Measurements from ENCODE around the gene P2RY6.

The P2RY6 gene

DNA sequence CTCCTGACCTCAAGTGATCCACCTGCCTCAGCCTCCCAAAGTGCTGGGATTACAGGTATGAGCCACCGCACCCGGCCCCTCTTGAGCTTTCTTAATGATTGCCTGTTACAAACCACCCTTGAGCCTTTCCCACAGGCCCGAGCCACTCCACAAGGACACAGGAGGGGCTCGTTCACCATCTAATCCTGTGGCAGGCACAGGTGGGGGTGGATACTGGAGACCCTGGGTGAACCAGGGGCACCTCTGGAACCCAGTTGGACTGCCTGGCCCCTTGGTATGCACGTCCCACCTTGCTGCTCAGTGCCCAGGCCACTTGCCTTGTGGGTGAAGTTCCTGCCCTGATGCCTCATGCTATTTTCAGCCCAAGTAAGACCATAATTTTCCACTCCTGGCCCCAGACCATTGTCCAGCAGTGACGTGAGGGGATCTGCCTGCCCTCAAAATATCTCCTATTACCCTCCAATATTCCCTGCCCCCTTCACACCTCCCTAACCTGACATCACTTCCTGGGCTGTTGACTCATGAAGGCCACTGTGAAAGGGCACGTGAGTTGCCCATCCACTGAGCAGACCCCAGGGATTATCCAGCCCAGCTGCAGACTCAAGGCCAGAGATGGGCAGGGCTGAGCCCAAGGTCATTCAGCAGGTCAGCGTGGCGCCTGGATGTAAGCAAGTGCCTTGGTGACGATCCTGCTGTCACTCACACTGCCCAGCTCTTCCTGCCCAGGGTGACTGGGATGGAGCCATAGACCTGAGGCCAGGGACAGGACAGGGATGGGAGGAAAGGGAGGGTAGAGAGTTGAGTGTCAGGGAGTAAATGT is 34.5 kb upstream of the P2RY6 start:
- DNase-seq: no peak

DNA sequence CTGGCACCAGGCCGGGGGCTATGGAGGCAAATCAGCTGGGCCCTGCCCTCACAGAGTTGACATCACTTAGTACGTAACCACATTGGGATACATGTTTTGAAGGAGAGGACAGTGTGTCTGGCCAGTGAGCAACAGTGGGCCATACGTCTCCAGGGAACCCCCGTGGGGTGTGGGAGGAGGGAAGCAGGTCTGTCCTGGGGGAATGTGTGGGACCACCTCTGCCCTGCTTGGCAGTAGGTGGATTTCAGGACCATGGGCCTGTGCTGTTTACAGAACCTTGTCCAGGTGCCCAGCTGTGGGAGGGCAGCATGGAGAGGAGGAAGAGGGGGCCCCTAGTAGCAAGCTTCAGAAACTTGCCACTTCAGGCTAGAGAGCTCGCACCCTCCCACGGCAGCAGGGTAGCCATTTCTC is 33.0 kb upstream of the P2RY6 start:
- no peak for DNase-seq

DNA sequence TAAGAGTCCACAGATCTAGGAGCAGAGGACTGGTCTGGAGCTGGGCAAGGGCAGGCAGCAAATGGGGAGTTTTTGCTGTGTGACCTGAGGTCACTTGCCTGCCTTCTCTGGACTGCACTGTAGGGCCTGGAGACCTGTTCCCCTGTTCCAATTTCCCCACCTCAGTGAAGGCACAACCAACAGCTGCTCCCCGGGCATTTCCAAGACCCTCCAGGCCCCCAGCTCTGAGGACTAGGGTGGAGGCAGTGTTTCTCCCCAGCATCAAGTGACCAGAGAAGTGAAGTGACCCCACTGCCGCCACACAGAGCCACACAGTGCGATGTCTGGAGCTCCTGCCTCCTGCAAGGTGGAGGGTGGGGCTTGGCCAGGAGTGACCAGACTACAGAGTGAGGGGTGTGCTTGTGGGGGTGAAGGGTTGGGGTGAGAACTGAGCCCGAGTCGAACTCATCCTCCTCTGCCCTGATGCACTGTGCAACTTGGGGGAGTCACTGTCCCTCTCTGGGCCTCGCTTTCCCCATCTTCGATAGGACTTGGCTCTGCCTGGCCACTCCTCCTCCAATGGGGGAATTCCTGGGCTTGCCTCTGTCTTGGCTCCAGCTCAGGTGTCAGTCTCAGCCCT is 32.5 kb upstream of the P2RY6 start:
- DNase-seq: no peak

DNA sequence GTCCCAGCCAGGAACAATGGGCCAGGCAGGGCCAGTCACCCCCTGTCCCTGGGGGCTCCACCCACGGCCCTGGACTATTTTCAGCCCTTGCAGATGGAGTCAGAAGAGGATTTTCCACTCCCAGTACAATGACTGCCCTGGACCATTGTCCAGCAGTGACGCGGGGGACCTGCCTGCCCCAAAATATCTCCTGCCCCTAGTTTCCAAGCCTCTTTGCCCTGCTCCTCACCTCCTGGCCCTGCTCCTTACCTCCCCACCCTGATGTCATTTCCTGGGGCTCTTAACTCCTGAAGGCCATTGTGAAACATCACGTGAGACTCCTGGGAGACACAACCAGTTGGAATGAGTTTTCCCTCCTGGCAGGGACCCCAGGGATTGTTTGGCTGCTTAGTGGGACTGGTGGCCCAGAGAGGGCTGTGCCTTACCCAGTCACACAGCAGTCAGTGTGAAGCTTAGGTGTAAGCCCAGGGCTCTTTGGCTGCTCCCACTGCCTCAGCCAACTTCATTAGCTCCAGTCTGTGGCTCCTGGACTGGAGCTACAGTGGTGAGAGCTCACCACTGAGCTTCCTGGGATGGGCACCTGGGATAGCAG is 31.9 kb upstream of the P2RY6 start:
- DNase-seq: no peak

DNA sequence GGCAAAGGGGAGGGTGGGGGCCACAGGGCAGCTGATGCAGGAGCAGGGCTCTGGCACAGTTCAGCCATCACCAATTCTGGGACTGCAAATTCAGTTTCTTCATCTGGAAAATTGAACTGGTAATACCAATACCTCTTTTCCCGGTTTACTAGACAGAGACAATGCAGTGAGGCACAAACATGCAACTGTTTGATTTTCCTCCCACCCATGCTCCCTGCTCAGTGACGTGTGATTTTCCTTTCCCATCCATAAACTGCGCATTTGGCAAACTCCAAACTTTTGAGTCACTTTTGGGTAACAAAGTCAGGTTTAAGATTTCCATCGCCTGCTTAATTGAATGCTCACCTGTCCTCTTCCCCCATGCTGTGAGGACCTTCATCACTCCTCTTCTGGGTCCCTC is 30.8 kb upstream of the P2RY6 start:
- no peak for DNase-seq

DNA sequence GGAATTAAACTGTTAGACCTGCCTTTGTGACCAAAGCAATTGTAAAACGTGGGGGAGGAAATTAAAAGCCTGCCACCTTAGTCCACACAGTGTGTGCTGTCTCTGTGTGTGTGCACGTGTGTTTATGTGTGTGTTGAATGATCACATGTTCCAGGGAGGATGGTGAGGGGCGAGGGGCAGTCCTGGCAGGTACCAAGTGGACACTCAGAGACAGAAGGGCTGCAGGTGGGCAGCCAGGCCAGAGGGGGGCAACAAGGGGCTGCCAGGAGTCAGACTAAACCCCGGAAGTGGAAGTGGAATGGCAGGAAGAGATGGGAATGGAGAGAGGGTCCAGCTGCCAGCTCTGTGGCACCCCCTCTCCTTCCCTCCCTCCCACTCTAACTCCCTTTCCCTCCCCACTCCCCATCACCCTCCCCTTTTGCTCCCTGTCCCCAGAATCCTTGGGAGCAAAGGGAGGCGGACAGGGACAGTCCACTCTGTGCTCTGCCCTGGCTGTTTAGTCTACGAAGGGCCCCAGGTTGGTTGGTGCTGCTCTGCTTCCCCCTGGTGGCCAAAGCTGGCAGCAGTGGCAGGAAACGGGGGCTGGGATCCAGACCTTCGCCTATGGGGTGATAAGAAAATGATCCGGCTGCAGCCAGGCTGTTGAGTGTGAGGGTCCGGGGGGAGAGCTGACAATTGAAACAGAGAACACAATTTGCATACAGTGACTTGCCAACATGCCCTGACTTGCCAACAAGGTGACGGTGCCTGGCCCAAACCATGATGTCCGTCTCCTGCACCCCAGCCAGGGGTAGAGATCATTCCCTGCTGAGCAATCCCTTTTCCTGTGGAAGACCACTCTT is 29.7 kb upstream of the P2RY6 start:
- no peak for DNase-seq

DNA sequence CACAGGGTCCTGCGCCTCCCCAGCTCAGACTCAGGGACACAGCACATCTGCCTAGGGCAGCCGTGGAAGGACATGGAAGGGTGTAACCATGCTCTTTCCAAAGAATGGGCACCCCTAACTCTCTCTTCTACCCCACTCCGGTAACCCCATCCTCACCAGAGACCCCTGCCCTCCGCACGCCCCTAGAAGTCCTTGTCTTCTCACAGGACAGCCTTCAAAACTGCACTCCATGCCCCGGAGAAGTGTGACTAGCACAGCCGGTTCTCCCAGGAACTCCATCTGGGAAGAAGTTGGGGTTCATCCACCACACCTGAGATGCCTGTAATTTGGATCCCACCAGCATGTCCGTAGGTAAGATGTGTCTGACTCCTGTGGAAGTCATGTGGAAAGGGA is 29.0 kb upstream of the P2RY6 start:
- DNase-seq: no peak

DNA sequence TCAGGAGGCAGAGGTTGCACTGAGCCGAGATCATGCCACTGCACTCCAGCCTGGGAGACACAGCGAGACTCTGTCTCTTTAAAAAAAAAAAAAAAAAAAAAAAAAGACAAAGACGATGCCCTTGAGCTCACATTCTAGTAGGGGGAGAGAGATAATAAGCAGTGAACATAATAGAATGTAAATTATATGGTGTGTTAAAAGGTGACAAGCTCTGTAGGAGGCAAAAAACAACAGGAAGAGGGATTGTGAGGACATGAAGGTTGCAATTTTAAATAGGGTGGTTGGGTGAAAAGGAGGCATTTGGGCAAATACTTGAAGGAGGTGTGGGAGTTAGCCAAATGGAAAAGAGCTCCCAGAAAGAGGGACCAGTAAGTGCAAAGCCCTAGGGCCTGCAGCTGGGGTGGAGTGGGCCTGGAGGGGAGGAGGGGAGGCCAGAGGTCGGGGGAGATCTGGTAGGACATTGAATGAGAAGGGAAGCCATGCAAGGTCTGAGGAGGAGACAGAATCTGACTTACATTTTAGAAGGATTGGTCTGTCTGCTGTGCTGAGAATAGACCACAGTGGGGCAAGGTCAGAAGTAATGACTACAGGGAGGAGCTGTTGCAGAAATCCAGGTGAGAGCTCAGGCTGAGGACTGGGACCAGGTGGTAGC is 27.4 kb upstream of the P2RY6 start:
- no peak for DNase-seq

DNA sequence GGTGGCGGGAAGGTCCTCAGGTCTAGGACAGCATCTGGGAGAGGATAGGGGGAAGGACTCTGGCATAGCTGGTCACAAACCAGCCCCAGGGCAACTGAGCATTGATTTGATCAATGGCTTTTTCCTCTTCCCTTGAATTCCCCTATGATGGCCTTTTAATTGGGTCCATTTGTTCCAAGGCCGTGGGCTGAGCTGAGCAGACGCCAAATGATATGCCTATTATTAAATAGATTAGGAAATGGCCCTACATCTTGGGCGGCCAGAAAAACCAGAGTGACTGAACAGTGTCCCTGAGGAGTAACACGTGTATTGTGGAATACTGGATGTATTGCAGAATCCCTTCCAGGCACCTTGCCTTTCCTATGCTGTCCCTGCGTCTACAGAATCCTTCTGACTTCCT is 26.7 kb upstream of the P2RY6 start:
- no peak for DNase-seq

DNA sequence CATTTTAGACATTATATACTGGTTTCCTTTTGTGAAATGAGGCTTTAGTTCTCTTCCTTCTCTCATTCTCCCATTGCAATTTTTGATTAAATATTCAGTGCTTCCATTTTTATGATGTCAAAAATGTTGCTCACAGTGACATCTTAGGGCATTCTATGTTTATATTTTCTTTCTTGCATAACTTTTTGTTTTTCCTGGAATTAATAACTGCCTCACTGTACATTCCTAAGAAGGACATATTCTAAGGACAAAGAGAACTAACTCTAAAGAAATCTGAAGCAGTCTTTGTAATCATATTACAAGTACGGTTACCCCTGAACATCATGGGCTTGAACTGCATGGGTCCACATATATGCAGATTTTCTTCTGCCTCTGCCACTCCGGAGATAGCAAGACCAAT is 25.8 kb upstream of the P2RY6 start:
- DNase-seq: no peak

DNA sequence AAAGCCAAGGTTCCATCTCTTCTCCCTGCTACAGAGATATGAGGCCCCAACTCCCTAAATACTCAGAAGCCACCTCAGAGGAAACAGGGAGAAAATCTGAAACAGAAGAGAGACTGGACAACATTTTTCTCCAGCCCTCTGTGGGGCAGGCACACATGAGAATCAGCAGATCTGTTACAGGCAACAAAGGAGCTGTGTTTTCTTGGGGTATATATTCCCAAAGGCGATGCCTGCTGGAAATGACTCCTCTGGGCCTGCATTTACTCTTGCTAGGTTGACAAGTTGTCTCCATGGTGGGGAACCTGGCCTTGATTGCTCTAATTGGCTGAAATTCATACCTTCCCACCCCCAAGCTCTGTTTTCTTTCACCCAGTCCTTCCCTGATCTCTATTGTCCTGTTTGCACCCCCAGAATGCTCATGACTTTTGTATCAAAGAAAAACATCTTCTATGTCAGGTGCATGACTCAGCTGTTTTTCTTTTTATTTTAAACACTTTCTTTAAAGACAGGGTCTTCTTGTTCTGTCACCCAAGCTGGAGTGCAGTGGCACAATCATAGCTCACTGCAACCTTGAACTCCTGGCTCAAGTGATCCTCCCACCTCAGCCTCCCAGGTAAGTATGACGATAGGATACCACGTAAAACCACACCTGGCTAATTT is 23.5 kb upstream of the P2RY6 start:
- DNase-seq: no peak

DNA sequence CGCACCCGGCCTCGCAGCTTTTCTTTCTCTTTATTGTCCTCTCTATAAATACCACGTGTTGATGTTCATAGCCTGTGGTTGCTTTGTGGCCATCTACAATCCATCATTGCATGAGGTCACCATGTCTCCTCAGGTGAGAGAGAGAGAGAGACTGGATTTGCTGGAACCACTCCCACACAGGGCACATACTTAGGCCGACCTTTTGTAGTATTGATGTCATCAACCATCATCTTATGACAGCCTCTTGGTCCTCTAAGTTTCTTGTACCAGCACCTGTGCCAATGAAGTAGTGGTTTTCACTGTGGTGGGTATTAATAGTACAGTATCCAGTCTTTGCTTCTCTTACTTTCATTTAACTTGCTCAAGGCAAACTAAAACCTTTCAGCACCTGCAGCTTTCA is 22.8 kb upstream of the P2RY6 start:
- DNase-seq: no peak

DNA sequence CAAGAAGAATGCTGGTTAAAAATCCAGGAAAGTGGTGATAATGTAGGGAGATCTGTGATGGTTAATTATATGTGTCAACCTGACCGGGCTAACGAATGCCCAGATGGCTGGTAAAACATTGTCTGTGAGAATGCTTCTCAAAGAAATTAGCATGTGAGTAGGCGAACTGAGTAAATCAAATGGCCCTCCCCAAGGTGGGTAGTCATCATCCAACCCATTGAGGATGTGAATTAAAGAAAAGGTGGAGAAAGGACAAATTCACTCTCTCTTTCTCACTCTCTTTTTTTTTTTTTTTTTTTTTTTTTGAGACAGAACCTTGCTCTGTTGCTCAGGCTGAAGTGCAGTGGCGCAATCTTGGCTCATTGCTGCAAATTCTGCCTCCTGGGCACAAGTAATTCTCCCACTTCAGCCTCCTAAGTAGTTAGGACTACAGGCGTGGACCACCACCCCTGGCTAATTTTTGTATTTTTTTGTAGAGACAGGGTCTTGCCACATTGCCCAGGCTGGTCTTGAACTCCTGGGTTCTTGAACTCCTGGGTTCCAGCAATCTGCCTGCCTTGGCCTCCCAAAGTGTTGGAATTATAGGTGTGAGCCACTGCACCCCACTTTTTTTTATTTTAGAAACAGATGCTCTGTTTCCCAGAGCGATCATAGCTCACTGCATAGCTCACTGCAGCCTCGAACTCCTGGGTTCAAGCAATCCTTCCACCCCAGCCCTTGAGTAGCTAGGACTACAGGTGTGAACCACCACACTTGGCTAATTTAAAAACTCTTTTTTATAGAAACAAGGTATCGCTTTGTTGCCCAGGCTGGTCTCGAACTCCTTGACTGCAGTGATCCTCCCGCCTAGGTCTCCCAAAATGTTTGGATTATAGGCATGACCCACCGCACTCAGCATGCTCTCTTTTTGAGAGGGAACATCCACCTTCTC is 22.0 kb upstream of the P2RY6 start:
- DNase-seq: no peak

DNA sequence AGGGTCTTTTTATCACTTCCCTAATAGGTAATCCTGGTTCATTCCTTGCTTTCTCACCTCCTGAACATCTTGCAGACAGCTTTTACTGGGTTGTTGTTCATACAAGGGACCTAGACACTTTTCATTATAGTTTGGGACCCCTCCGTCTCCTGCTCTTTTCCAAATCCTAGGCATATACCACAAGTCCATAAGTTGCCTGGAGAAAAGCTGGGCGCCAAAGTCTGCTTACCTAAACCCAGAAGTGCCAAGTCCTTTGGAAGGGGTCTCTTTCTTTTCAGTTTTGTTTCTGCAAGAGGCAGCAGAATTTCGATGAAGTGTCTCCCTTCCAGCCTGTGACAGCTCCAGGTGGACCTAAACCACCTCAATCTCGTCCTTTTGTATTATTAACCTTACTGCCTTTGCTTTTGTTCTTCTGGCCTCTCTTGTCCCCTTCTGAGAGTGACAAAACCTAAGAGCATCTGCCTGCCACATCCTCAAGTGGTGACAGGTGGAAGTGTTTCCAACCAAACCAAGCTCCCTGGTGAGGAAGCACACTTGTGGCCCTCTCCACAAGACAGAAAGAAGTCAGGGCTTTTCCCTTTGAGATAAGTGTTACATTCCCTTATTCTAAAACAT is 19.5 kb upstream of the P2RY6 start:
- no peak for DNase-seq

DNA sequence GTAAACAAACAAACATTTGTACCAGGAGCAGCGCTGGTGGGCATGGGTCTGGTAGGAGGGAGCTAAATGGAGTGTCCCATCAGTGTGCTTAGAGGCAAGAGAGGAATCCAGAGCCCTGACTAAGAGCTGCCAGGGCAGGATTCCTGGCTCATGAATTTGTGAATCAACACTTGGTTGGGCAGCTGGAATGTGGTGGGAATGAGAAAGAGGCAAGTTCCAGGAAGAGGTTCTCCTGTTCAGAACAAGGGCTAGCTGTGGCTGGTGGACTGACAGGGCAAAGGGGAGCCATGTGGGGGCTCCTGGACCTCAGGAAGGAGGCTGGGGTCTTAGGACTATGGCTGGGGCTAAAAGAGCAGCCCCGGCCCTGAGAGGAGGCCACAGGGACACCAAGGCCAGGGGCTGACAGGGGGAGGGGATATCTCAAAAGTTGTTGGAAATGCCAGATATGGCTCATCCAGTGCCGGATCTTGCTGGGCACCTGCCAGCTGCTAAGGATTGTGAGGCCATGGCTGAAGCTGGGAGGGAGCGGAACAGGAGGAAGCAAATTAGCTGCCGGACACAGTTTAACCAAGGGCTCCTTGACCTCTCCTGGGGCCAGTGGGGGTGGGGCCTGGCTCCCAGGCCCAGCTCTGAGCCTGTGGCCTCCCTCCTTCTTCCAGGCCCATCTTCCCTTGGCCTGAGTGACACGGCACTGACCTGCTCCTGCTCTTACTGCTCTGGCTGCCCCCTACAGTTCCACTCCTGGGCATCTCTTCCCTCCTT is 14.6 kb upstream of the P2RY6 start:
- no peak for DNase-seq

DNA sequence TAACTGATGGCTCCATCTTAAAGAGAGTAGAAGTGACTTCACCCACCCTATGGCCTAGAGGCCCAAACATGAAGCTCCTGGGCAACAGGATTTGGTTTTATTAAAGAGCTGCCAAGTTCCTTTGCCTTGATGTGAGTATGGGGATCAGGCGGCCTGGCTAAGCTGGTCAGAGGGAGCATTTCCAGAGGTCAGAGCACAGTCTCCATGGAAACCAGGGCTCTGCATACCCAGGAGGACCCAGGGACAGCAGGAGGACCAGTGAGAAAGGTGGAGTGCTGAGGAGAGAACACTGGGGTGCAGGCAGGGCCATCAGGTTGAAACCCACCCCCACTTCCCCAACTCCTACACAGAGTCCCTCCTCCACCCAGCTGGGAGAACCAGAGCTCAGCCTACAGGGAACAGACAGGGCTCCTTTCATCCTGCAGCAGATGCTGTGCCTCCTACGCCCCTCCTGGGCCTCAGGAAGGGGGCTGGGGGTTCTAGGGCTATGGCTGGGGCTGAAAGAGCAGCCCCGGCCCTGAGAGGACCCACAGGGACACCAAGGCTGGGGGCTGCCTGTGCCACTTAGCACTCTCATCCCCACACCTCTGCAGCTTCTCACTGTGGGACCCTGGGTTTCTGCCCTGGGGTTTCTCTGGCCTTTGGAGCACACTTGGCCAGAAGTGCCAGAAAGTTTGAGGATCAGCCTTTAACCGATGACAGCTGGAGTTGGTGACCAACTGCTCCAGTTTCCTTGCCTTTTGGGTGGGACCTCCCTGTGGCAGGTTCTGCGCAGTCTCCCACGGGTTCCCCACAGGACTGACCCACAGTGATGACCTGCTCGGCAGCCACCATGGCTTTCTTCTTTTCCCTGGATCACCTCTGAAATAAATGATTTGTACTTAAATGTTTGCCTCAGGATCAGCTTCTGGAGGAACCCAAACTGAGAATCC is 13.8 kb upstream of the P2RY6 start:
- no peak for DNase-seq

DNA sequence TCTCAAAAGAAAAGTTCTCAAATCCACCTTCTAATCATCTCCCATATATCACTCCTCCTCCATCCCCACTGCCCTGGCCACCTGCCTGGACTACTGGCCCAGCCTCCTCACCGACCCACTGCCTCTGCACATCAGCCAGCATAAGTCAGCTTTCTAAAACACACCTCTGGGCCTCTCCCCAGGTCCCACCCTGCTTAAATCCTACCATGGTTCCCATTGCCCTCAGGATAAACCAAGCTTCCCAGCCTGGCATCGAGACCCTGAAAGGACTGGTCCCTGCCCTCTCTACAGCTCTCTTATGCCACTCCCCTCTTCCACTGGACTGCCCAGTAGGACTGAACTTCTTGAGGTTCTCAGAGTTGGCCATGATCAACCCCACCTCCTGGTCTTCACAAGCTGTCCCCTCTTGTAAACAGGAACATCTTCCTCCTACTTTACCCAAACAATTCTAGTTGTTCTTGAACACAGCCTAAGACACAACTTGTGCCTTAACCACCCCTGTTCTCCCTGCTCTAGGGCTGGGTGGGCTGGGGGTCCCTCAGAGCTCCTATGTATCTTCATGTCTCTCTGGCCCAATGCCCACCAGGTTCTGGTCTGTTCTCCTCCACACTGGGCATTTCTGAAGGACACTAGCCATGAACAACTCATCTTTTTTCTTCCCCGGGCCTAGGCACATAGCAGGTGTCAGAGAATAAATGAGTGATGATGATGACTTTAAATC is 12.6 kb upstream of the P2RY6 start:
- DNase-seq: no peak

DNA sequence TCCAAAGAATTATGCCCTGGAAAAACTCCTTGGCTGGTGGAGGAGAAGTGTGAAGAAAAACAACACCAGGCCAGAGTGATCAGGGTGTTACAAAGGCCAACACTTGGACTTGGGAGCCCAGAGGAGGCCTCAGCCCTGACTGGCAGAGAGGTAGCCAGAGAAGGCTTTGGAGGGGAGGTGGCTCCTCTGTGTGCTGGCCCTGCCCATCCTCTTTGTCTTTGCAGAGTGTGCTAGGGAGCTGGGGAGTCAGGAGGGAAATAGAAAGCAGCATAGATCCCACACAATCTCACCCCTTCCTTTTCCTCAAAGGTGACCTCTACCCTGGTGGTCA is 12.0 kb upstream of the P2RY6 start:
- DNase-seq: no peak

All from SIG-M5 (cell line).